ENCODE results near the gene TTBK1.

DNA sequence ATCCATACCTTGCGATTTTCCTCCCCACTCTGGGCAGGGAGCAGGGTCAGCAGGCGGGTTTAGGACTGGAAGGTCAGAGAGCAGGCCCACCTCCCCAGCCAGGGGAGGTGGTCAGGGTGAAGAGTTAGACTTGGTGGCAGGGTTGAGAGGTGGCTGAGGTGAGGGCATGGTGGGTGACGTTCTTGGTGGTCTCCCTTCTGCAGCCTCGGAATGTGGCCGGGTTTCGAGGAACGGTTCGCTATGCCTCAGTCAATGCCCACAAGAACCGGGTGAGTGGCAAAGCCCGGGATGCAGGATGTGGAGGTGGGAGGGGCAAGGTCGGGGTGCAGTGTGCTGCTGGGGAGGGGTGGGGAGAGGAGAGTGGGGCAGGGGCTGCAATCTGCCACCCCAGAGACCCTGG, 11.6 kb downstream of the TTBK1 start:
- TF ChIP-seq, protein P1, sequence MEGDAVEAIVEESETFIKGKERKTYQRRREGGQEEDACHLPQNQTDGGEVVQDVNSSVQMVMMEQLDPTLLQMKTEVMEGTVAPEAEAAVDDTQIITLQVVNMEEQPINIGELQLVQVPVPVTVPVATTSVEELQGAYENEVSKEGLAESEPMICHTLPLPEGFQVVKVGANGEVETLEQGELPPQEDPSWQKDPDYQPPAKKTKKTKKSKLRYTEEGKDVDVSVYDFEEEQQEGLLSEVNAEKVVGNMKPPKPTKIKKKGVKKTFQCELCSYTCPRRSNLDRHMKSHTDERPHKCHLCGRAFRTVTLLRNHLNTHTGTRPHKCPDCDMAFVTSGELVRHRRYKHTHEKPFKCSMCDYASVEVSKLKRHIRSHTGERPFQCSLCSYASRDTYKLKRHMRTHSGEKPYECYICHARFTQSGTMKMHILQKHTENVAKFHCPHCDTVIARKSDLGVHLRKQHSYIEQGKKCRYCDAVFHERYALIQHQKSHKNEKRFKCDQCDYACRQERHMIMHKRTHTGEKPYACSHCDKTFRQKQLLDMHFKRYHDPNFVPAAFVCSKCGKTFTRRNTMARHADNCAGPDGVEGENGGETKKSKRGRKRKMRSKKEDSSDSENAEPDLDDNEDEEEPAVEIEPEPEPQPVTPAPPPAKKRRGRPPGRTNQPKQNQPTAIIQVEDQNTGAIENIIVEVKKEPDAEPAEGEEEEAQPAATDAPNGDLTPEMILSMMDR (IDR thresholded peaks at IDR 0.05) = no peak
- TF ChIP-seq EP300 (IDR thresholded peaks at IDR 0.05) = no peak
